Activated naive CD4-positive, alpha-beta T cell (primary cell): ENCODE results near the gene AHRR.
A peak's percentile ranks its signal among the peaks of the same experiment; 100 is the strongest.
"Not testable (repeated sequence)": the region's sequence is repeated elsewhere in the genome, so short reads cannot be mapped to it uniquely, and the experiment has no call there.

Experiments used
- DNase-seq, 4 experiments: peaks; one replicate each; lab custom pipeline; 2025; lab: John Stamatoyannopoulos, UW

The AHRR gene

DNA sequence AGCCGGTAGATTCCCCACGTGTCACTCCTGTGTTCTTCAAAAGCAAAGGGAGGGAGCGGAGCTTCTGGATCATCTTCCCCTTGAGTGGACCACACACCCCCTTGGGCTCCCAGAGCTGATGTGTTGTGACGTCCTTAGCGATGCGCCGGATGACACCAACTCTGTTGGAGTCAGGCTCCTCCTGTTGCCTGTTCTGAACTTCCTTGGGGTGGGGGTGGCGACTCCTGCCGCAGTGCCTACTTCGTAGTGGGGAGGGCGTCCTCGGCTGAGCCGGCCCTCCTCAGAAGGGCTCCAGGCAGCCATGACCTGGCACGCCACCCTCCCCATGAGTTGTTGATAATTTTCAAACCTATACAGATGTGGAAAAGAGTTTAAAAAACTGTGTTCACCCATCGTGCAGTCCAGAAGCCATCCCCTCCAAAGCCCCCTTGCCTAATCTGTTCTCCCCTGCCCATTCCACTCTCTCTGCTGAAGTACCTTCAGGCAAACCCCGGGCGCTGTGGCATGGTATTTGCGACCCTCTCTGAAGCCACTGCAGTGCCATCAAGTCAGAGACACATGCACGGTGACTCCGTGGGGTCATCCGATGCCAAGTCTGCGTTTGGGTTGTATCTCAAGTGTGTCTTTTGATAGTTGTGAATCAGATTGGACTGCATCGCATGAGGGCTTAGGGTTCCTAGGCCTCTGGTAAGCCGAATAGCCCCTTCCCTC, 138.2 kb downstream of the AHRR start:
- DNase-seq: no peak

DNA sequence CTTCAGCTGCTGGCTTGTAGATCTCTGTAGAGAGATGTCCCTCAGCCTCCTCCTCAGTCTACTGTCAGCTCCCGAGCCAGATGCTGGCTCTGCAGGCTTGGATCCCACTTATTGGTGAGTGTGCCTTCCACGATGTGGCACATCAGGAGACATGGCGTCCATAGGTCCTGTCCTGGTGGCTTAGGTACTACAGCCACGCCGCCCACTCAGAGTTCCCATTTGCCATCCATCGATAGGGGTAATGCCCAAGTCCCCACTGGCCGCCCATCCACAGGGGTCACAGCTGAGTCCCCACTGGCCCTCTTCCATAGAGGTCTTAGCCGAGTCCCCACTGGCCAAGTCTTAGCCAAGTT, 138.7 kb downstream of the AHRR start:
- no peak for DNase-seq

DNA sequence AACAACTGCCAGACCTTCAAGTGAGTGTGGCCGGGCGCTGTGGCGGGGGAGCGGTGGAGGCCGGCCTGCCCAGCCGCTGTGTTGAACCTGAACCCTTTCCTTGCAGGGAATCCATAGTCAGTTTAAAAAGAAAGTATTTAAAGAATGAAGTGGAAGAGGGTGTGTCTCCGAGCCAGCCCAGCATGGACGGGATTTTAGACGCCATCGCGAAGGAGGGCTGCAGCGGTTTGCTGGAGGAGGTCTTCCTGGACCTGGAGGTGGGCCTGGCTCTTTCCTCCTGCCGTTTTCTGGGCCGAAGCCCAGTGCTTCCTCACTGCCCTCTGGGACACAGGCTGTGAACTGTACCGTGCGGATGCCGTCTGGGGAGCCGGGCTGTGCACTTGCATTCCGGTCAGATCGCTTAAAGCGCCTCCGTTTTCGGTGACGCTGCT, 140.6 kb downstream of the AHRR start:
- DNase-seq: no peak

DNA sequence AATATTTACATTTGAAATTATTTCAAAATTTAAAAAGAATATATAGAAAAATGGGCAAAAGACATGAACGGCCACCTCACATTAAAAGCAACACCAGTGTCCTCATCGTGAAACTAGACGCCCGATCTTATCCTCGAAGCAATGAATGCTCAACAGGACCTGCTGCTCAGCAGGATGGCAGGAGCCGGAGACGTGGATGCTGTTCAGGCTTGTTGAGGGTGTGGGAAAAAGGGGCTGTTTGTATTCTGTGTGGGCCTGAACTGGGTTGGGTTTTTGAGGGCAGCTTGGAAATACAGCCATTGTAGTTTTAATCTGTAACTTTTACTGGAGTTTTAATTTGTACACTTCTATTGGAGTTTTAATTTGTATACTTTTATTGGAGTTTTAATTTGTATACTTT, 141.8 kb downstream of the AHRR start:
- no peak for DNase-seq

DNA sequence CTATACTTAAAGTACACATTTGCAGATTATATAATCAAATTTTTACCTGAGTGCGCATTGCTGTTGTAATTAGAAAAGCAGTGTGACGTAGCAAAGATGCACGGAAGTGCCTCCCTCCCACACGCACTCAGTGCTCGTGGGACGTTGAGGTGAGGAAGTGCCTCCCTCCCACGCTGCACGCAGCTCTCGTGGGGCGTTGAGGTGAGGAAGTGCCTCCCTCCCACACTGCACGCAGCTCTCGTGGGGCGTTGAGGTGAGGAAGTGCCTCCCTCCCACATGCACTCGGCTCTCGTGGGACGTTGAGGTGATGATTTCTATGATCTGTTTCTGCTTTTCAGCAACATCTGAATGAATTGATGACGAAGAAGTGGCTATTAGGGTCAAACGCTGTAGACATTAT, 142.4 kb downstream of the AHRR start:
- peak in 3 of 4 experiments; percentile 34 to 72 (median 55) for DNase-seq

DNA sequence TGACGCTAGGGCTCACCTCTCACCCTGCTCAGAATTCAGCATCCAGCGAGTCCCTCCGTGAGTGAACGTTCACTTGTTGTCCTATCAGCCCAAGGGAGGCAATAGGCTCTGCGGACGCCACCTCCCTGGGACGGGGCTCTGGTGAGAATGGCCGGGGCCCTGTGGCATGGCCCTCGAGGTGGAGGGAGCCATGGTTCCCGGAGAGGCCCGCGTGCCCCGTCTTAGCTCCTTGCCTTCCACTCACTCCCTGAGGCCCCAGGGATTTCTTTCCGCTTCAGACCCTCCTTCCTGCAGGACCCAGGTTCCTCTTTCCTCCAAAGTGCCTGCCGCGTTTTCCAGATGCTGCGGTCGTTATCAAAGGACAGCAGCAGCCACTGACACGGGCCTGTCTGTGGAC, 142.9 kb downstream of the AHRR start:
- no peak for DNase-seq

DNA sequence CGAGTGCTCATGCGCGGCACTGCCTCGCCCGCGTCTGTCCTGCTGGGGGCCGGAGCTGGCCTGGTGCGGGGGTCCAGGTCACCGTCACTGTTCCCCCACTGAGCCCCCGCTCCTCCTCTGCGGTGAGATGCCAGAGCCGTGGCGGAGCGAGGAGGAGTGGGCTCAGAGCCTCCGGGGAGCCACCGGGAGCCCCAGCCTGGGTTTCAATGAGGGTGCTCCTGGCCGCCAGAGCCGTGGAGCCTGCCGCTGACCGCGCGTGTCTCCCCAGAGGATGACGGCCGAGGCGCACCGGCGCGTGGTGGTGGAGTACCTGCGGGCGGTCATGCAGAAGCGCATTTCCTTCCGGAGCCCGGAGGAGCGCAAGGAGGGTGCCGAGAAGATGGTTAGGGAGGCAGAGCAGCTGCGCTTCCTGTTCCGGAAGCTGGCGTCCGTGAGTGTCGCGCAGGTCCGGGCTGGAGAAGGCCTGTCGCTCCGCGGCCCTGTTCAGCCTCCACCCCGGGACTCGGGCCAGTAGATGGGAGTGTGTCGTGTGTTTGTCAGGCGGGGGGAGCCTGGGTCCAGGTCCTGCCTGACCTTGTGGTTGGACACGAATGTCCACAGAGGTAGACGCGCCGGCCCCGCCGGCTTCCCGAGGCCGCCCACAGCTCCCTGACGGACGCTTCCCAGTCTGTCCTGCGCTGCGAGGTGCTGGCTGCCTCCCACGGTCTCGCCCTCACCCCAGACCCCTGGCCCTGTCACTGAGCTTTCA, 143.5 kb downstream of the AHRR start:
- DNase-seq: no peak

DNA sequence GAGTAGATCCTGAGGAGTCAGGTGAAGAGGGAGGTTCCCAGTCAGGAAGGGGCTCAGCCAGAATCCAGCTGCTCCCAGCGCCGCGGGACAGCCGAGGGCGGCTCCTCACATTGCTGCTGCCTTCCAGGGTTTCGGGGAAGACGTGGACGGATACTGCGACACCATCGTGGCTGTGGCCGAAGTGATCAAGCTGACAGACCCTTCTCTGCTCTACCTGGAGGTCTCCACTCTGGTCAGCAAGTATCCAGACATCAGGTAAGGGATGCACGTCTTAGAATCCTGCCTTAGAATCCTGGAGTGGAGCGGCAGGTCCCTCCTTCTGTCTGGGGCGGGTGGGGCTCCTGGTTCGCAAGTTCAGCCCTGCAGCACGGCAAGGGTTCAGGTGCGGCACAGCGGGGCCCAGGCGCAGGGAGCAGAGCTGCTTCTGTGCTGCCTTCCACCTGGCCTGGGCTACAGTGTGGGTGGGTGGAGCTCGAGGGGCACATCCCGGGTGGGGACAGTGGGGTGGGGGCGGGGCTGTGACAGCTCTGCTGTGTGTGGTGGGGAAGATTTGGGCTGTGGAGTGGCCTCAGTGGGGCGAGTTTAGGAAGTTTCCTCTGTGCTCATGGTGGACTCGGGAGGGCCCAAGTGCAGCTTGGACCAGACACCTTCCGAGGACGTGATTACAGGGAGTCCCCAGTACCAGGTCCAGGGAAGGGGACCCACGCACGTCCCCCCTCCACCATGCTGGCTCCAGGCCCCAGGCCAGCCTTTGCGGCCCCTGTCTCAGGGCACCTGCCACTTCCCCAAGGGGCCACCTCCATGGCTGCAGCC, 144.3 kb downstream of the AHRR start:
- DNase-seq: no peak

DNA sequence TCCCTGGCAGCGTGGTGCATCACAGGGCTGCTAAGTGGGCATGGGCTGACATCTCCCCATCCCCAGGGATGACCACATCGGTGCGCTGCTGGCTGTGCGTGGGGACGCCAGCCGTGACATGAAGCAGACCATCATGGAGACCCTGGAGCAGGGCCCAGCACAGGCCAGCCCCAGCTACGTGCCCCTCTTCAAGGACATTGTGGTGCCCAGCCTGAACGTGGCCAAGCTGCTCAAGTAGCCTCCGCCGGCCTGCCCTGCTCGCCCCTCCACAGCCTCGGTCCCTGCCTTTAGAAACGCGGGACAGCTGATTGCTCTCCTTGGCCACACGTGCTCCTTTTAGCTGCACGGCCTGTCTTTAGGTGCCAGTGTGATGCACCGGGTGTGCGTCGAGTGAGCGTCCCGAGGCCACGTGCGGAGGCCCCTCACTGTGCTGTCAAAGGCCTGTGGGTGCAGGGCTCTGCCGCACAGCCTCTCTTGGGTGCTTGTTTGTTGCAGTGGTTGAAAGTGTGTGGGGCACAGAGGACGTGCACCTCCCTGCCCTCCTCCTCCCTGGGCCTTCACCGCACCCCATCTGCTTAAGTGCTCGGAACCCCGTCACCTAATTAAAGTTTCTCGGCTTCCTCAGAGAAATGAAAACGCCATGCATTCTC, 145.3 kb downstream of the AHRR start:
- DNase-seq: no peak

DNA sequence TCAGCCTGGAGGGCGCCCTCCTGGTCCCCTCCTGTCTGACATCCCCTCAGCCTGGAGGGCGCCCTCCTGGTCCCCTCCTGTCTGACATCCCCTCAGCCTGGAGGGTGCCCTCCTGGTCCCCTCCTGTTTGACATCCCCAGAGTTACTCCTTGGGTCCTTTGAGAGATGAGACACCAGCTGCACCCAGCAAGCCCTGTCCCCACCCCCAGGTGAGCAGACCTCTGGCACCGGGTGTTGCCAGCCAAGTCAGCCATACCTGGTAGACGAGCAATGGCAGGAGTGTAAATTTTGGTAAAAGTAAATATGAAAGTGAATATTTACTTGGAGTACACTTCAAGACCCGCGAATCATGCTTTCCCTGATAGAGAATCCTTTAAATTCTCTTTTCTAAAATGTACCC, 146.9 kb downstream of the AHRR start:
- DNase-seq: no peak

DNA sequence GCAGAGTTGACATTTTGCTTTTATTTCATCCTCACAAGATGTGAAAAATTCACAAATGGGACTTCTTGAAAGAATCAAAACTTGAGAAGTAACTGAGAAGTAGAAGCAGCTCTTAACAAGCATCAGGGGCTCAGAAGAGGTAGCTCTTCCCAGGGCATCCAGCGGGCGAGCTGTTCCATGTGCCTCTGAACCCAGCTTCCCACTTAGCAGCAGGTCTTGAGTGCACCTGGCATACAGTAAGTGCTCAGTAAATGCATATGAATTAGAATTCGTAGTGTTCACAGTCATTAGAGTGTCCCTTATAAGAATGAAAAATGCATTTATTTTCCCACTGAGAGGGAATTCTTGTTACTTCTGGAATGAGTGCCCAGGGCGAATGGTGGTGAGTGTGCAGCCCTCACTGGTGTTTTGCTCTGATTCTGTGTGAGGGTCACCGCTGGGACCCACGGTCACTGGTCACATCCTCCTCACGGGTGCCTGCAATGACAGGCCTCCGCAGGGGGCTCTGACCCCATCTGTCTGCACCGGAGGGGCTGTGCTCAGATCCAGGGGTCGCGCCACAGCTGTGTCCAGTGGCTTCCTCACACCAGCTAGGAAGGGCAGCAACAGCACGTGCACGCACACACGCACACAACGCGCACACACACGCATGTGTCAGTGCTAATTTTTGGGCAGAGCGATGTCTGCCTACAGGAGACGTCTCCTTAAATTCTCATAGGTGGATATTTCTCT, 148.4 kb downstream of the AHRR start:
- no peak for DNase-seq

DNA sequence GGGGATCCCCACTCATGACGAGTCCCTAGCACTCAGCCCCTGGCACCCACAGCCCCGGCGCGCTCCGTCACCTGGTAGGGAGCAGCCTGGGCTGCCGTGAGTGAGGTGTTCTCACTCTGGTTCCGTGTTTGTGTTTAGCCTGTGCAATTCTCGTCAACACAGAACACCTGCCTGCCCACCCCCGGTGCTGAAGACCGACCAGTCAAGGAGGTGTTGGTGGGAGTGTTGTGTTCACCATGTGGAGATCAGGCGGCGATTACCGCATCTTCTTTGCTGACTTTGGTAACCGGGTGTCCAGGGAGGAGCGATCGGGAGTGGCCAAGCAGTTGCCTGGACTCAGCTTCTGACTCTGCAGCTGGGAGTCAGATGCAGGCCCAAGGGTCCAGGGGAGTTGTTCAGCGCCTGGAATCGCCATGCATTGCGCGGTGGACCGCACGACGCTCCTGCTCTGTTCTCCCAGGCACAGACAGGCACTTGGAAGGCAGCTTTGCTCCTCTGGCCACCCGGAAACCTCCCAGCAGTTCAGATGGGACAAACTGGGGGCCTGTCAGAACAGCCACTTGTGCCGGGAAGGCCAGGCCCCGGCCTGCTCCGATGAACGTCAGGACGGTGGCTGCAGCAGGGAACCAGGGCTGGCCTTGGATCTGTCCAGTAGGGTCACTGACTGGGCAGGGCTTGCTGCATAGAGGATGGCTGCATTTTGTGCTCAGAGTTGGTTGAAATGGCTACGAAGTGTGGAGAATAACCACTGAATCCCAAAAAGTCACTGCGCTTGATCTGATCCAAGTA, 149.6 kb downstream of the AHRR start:
- DNase-seq: no peak

DNA sequence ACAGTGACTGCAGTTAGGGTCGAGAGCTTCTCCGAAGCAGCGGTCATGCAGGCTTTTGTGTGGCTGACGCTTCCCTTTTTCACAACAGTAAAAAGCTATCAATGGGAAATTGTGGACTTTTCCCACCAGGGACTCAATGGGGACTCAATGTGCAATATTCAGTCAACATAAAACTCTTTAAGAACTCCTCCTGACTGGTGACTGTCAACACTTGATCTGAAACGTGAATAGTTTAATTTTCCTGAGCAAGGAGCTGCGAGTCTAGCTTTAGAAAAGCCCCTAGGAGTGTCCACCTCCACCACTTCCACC, 150.2 kb downstream of the AHRR start:
- no peak for DNase-seq

DNA sequence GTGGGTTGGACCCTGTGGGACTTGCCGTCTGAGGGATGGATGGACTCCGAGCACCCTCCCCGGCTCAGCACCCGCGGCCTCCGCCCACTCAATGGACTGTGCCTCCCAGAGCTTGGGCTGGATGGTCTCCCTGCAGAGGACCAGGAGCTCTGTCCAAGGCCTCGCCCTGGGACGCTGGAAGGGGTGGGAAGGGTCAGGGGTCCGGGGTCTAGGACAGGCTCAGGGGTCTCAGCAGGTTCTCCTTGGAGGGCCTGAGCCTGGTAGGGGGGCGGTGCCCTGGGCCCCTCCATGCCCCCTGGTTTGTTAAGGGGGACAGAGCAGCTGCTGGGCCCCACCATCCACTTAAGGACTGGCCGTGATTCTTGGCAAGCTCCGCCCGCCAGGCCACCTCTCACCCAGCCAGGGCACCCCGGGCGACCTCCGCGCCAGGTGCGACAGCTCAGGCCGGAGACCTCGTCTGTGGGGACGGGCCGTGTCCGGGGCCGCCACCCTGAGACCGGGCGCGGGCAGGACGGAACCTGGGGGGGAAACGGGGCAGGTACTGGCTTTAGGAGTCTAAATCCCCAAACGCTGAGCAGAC, 150.7 kb downstream of the AHRR start:
- no peak for DNase-seq

DNA sequence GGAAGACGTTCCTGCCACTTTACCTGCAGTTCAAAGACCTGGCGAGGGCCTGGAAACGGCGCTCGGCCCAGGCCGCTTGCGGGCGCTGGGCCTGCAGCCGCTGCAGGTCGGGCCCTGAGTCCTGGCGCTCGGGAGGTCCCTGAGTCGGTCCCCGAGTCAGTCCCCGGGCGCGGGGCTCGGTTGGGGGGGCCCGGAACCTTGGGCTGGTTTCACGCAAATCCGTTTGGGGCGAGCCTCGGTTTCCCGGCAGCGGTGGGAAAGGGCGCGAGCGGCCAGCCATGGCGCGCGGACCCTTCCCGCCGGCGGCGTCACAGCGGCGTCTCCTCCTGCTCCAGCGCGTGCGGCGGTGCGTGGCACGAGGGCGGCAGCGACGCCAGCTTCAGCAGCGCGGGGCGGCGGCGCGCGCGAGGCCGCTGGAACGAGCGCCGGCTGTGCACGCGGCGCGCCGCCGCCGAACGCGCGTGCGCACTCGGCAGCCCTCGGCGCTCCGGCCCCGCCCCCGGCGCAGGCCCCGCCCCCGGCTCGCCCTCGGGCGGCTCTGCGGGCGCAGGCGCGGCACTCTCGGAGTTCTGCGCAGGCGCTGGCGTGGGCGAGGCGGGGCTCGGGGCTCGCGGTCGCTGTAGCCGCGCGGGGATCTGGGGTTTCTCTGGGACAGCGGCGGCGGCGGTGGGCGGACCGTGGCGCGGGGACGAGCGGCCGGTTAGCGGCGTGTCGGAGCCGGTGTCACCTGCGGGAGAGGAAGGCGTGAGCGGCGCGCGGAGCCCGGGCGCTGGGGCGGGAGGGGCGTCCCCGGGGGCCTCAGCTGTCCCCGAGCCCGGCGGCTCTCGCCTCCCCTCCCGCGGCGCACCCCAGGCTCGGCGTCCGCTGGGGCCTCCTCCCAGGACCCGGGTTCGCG, 151.4 kb downstream of the AHRR start:
- peak; percentile 78 to 88 (median 80) for DNase-seq

DNA sequence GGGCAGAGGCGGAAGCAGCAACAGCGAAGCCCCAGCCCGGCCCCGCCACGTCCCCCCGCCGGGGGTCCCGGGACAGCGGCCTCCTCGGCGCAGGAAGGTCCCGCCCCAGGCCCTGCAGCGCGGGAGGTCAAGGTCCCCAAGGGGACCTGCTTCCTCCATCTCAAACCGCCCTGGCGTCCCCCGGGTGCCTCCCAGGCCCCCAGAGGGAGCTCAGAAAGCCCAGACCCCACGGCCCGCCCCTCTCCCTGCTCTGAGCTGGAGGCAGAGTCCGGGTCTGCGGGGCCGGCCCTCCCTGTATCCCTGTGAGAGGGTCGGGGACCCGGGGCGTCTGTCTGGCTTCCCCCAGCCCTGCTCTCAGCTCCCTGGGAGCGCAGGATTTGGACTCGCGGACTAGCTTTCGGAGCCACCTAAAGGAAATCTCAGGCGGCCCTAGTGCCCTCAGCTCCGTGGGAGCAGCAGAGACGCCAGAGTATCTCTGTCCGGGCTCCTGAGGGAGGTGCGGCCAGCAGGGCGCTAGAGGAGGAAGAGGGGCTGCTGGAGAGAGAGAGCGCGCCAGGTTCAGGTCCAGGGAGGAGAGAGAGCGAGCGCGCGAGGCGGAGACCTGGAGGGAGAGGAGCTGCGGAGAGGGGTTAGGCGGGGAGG, 152.2 kb downstream of the AHRR start:
- peak in 1 of 4 experiments; percentile 32 for DNase-seq

DNA sequence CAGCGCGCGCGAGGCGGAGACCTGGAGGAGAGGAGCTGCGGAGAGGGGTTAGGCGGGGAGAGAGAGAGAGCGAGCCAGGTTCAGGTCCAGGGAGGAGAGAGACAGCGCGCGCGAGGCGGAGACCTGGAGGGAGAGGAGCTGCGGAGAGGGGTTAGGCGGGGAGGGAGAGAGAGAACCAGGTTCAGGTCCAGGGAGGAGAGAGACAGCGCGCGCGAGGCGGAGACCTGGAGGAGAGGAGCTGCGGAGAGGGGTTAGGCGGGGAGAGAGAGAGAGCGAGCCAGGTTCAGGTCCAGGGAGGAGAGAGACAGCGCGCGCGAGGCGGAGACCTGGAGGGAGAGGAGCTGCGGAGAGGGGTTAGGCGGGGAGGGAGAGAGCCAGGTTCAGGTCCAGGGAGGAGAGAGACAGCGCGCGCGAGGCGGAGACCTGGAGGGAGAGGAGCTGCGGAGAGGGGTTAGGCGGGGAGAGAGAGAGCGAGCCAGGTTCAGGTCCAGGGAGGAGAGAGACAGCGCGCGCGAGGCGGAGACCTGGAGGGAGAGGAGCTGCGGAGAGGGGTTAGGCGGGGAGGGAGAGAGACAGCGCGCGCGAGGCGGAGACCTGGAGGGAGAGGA, 152.8 kb downstream of the AHRR start:
- DNase-seq: not testable (repeated sequence)

DNA sequence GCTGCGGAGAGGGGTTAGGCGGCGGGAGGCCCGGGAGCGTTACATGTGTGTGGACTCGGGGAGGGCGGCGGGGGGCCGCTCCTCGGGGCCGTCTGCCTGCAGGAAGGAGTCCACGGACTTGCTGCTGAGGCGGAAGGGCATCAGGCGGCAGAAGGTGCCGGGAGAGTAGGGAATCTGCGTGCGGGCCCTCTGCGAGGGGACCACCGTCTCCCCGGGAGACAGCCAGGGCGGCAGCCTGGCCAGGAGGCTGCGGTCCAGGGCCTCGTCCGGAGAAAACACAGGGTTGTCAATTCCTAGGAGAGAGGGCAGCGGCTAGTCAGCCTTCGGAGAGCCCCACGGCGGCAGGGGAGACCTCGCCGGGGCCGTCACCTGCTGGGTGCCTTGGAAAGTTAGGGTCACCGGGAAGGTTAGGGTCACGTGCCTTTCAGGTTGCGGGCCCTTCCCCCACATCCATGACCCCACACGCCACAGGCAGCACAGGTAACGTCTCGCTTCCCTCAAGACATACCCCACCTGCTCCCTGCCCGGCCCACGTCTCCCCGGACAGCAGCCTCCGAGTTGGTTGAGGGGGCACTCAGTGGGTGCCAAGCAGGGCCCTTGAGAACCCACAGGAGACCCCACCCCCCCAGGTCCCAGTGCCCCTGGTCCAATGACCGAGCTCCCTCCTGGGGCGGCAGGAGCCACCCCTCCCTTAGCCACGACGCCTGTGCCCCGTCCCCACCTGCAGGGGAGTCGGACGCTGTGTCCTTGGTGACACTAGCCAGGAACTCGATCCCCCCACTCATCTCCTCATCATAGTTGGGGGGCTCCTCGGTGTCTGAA, 153.5 kb downstream of the AHRR start:
- no peak for DNase-seq
